NB4 (cell line): ENCODE measurements around the gene HSPA12A.

Source experiments
- DNase-seq: peaks from one replicate; pipeline ENCODE4 v3.0.0; 2010; ENCODE audit warnings: low read depth
- H3K4me3 ChIP-seq: one replicate; pipeline ENCODE4 v1.5.1; 2011; ENCODE audit warnings: mild to moderate bottlenecking, low read depth, low read length, moderate library complexity
- CTCF ChIP-seq: IDR thresholded peaks from one replicate; pipeline ENCODE4 v1.5.1; 2012; ENCODE audit warnings: low read depth, low read length
- MYC ChIP-seq: IDR thresholded peaks from 2 replicates; pipeline ENCODE4 v1.6.1; 2011; ENCODE audit warnings: low read depth, low read length
- POLR2A ChIP-seq: IDR thresholded peaks from 2 replicates; pipeline ENCODE4 v1.6.1; 2011; ENCODE audit warnings: mild to moderate bottlenecking; ENCODE audit not compliant: insufficient read length; ENCODE audit errors: extremely low read depth
- TF ChIP-seq, protein P1 (sequence below): IDR thresholded peaks from 2 replicates; pipeline ENCODE4 v1.6.1; 2011; ENCODE audit warnings: low read depth, low read length

Gene HSPA12A

DNA sequence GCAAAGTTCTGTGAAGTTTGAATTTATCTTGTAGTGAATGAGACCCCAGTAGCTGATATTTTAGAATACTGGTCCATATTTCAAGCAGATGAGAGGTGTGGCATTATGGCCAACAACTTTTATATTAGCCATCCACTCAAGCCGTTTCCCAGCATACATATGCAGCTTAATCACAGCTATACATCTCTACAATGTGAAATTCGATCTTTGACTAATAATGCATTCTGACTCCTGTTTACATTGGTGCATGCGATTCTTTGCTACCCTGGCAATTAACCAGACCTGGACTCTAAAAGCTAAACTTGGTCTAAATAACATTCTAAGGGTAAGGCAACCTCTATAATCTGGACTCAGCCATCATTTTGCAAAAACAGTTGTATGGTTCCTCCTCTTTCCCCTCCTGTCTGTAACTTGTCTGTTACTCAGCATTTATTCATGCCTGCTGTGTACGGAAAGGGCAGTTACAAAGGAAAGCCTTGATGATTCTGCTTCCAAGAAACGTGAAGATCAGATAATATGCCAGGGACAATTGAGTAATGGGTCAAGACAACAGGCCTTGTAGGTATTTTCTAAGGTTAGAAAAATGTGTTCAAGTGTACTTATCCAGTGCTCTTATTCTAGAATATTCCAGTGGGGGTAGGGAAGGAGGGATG lies 71.0 kb downstream of the HSPA12A start:
- DNase-seq = no peak
- H3K4me3 ChIP-seq = no peak overlapping the region

DNA sequence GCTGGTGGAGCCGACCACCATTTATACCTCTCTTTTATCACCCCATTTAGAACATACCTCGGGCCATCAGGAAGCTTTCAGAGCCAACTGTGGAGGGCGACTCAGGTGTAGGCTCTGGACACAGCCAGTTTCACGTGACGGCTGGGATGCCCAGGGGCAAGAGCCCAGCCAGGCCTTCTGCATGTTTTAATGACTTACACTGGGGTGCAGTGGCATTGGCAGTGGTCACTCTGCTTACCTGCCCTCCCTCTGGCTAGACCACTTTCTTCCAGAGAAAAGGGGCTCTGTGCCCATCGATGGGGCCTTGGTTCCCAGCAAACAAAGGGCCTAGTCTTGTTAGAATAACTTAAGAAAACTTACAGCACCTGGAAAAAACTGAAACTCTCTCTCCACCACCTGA lies 71.7 kb downstream of the HSPA12A start:
- TF ChIP-seq MYC (no peak), POLR2A (no peak), CTCF (no peak)
- TF ChIP-seq, protein P1, sequence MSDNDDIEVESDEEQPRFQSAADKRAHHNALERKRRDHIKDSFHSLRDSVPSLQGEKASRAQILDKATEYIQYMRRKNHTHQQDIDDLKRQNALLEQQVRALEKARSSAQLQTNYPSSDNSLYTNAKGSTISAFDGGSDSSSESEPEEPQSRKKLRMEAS = no peak
- DNase-seq = no peak
- H3K4me3 ChIP-seq = no peak overlapping the region

More for the DNA sequence above, 71.0 kb downstream of the HSPA12A start:
- TF ChIP-seq POLR2A (no peak), CTCF (no peak), MYC (no peak)
- TF ChIP-seq, protein P1 = no peak

DNA sequence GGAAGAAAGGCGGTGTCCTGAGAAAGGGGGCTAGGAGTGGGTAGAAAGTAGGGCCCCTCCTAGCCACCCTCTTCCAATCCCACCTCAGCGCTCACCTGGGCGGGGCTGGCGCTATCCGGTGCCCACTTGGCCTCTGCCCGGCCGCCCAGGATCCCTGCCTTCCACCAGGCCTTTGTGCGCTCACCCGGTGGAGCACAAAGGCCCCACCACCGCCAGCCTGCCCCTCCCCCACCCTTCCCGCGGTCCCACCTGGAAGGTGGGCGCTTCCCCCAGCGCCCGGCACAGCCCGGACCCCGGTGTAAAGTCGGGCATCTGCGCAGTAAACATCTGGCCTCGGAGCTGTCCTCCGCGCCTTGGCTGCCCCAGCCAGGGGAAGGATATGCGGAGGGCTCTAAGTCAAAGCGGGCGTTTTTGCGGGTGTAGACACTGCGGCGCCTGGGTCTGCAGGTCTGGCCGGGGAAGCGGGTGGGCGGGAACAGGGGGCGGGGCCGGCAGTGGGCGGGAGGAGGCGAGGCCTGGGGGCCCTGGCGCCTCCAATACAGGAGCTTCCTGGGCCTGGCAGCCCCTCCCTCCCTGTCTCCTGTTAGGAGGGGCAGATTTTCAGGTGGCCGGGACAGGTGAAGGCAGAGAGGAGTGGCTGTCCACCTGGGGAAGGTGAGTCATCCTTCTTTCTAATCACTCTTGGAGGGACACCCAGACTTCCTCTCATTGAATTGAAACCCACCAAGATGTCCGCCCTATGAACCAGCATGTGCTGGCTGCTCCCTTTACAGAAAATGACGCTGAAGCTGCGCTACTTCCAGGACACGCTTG lies 72.3 kb downstream of the HSPA12A start:
- no peak for DNase-seq
- TF ChIP-seq, protein P1 = no peak
- TF ChIP-seq CTCF (no peak), POLR2A (no peak), MYC (no peak)
- H3K4me3 ChIP-seq = no peak overlapping the region

GRCh38 chr10:116669080-116669479 lies 73.3 kb downstream of the HSPA12A start:
- TF ChIP-seq CTCF = no peak
- no peak for TF ChIP-seq POLR2A
- TF ChIP-seq, protein P1 = no peak
- TF ChIP-seq MYC = no peak
- no peak for DNase-seq
- H3K4me3 ChIP-seq = no peak overlapping the region

DNA sequence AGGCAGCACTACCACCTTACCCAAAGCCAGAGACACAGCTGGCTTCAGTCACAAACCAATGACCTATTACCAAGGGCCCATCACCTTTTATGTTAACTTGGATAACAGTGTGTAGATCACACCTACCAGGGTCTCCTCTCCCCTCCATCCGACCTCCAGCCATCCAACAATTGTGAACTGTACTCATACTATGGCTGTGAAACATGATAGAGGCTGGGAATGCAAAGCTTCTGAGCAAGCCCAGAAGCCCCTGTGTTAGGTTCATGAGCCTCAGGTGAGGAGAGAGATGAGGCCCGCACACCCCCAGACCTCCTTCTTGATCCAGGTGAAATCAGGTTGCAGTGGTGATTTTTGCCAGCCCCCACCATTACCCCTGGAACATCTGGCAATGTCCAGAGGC lies 73.9 kb downstream of the HSPA12A start:
- no peak overlapping the region for H3K4me3 ChIP-seq
- TF ChIP-seq MYC (no peak), POLR2A (no peak), CTCF (no peak)
- TF ChIP-seq, protein P1 = no peak
- DNase-seq = no peak
